Stimulated activated naive B cell treated with anti-CD40 and anti-IgM and Interleukin-4, amounts not matched to agents 10 μg/mL and 1 μg/mL and 100 μg/mL, for 72 hours (primary cell): ENCODE results near the gene DRD2.

Source experiments
- ATAC-seq, 2 donors: fragments of 150-1000 bp; cut with Tn5 transposase; replicated peaks; 2 replicates each; pipeline ENCODE4 v1.10.0; 2021; ENCODE audit warnings: moderate library complexity in 1 of 2
- DNase-seq: peaks from one replicate; pipeline ENCODE4 v3.0.0; 2021
- H3K27ac Mint-ChIP-seq: one replicate; pipeline ENCODE4 v1.8.0; 2022; ENCODE audit warnings: mild to moderate bottlenecking, mixed read lengths
- H3K27me3 Mint-ChIP-seq, 2 donors: one replicate each; pipeline ENCODE4 v1.8.0; 2022; ENCODE audit warnings: mixed read lengths in 2 of 2
- H3K36me3 Mint-ChIP-seq, 2 donors: one replicate each; pipeline ENCODE4 v1.8.0; 2022; ENCODE audit warnings: mixed read lengths in 2 of 2, mild to moderate bottlenecking in 1 of 2
- H3K4me1 Mint-ChIP-seq, 2 donors: one replicate each; pipeline ENCODE4 v1.8.0; 2022; ENCODE audit warnings: mixed read lengths in 2 of 2, mild to moderate bottlenecking in 1 of 2
- H3K4me3 Mint-ChIP-seq, 2 donors: one replicate each; pipeline ENCODE4 v1.8.0; 2022; ENCODE audit warnings: mild to moderate bottlenecking in 2 of 2, mixed read lengths in 2 of 2, moderate library complexity in 1 of 2
- H3K9me3 Mint-ChIP-seq, 2 donors: one replicate each; pipeline ENCODE4 v1.8.0; 2022; ENCODE audit warnings: mixed read lengths in 2 of 2, mild to moderate bottlenecking in 1 of 2

The DRD2 gene

DNA sequence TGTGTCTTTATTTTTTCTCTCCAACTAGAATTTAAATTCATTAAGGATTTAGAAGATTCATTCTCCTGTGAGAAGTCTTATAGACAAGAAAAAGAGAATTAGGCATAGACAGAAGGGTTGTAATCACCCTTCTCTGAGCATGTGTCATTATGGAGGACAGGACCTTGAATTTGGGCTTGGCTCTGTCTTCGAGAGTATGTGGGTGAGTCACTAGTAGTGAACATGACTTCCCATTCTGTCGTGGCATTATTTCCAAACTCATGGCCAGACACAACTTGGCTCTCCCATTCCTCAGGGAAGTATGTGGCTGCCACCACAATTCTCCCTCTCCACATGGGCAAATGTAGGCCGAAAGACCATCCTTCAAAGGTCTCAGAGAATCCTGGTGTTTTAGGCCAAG, 101.9 kb downstream of the DRD2 start:
- Mint-ChIP-seq H3K27ac (no peak overlapping the region), H3K27me3 (no peaks in the 10 kb centered on the region), H3K4me3 (no peak overlapping the region), H3K4me1 (peaks cover 16 to 17% of the 10 kb centered on the region in 2 donors), H3K9me3 (peaks cover 2 to 3% of the 10 kb centered on the region in 2 donors), H3K36me3 (peaks cover 15 to 28% of the 10 kb centered on the region in 2 donors)
- ATAC-seq (no peak), DNase-seq (no peak)

DNA sequence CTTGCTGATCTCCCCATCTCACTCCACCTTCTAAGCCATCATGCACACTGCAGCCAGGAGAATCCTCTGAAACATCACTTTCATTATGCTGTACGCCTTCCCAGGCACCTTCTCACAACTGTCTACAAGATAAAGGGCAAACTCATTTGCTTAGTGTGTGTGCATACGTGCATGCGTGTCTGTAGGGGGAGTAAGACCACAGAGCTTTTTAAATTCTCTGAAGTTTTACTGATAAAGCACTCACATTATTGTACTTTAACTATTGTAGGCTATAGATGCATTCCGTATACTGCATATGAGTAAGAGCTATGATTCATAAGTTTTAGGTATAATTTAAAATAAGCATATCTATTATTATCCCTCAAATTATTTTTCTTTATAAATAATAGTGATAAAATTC, 102.9 kb downstream of the DRD2 start:
- Mint-ChIP-seq H3K4me3 (no peak overlapping the region), H3K4me1 (peaks cover 13 to 17% of the 10 kb centered on the region in 2 donors), H3K27ac (no peak overlapping the region), H3K27me3 (no peaks in the 10 kb centered on the region), H3K9me3 (peaks cover 2 to 3% of the 10 kb centered on the region in 2 donors), H3K36me3 (peaks cover 20 to 35% of the 10 kb centered on the region in 2 donors)
- DNase-seq (no peak), ATAC-seq (no peak)

DNA sequence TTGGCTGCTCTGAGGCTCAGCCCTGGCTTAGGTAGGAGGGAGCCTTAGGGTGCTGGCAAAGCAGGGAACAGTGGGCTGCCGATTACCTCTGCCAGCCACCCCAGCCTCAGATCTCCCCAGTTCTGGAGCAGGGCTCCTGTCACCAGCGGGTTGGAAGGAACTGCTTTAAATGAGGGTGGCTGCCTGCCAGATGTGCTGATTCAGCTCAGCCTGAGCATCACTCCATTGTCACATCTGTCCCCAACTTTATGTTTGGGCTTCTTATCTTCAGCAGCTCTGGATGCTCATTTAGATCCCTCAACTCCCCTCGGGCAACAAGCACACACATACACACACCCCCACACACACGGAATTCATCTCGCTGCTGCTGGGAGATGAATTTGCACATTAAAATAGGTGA, 104.6 kb downstream of the DRD2 start:
- ATAC-seq (no peak), DNase-seq (no peak)
- Mint-ChIP-seq H3K27ac (no peak overlapping the region), H3K27me3 (no peaks in the 10 kb centered on the region), H3K36me3 (peaks cover 29 to 43% of the 10 kb centered on the region in 2 donors), H3K4me3 (no peak overlapping the region), H3K9me3 (peaks cover 2 to 3% of the 10 kb centered on the region in 2 donors), H3K4me1 (peaks cover 0 to 5% of the 10 kb centered on the region in 2 donors)

DNA sequence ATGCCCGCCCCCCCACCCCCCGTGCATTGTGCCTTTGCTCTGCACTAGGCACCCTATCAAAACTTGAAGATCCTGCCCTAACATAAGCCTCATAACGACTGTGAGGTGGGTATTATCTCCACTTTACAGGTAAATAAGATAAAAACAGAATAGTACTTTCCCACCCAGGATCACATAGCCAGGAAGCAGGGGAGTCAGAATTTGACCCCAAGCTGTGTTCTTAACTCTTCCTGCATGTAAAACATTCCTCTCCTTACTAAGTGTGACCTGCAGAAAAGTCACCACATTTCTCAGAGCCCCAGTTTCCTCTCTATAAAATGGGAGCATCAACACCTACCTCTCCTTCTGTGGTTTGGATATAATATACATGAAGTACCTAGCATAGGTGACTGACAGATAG, 105.8 kb downstream of the DRD2 start:
- Mint-ChIP-seq H3K4me3 (no peak overlapping the region), H3K36me3 (peaks cover 33 to 48% of the 10 kb centered on the region in 2 donors), H3K9me3 (no peaks in the 10 kb centered on the region), H3K4me1 (no peaks in the 10 kb centered on the region), H3K27ac (no peak overlapping the region), H3K27me3 (no peaks in the 10 kb centered on the region)
- ATAC-seq (no peak), DNase-seq (no peak)

DNA sequence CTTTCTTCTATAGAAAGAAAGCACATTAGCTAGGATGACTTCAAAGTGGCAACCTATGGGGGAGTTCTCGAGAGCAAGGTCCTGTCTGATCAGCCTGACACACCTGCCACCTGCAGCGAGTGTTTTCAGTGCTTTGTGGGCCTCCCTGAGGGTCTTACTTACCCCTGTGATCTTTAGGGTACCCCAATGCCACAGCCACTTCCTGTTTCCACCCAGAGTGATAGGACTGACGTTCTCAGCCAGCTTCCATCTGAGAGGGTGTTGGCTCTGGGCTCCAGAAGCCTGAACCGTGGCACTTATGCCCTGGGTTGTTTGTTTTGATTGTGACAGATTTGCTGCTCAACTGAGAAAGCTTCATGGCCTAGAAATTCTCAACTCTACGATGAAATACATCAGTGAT, 109.3 kb downstream of the DRD2 start:
- H3K4me3 Mint-ChIP-seq = no peak overlapping the region
- H3K36me3 Mint-ChIP-seq = peaks cover 45 to 48% of the 10 kb centered on the region in 2 donors
- no peaks in the 10 kb centered on the region for H3K4me1 Mint-ChIP-seq
- H3K27me3 Mint-ChIP-seq = no peaks in the 10 kb centered on the region
- ATAC-seq (no peak), DNase-seq (no peak)
- no peak overlapping the region for H3K27ac Mint-ChIP-seq
- no peaks in the 10 kb centered on the region for H3K9me3 Mint-ChIP-seq

DNA sequence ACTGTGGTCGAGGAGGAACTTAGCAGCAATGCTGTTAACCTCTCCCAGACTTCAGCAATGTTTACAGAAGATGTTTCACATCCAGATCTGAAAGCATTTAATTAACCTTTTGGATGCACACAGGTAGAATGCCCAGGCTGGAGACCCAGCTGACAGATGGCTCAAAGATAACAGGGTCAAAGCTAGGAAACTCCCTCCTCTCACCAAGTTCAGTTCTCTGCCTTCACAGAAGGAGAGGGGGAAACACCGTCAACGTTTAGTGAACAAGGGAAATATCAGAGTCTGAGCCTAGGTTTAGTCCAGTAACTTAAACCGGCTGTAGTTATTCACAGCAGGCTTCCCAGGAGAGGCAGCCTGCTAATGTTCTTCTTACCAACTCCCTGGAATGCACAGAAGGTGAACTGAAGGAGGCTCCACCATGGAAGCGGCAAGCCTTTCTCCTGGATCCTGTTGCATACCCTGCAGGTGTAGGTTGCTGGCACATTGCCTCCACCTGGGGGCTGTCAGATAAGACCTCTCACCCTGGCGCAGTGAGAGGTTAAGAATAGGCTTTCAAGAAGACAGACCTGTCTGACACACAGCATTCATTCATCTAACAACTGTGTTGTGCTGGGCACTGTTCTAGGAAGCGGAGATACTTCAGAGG, 111.1 kb downstream of the DRD2 start:
- DNase-seq (no peak), ATAC-seq (no peak)
- no peaks in the 10 kb centered on the region for H3K27me3 Mint-ChIP-seq
- no peaks in the 10 kb centered on the region for H3K9me3 Mint-ChIP-seq
- peaks cover 52 to 53% of the 10 kb centered on the region in 2 donors for H3K36me3 Mint-ChIP-seq
- no peaks in the 10 kb centered on the region for H3K4me1 Mint-ChIP-seq
- no peak overlapping the region for H3K27ac Mint-ChIP-seq
- H3K4me3 Mint-ChIP-seq = no peak overlapping the region

DNA sequence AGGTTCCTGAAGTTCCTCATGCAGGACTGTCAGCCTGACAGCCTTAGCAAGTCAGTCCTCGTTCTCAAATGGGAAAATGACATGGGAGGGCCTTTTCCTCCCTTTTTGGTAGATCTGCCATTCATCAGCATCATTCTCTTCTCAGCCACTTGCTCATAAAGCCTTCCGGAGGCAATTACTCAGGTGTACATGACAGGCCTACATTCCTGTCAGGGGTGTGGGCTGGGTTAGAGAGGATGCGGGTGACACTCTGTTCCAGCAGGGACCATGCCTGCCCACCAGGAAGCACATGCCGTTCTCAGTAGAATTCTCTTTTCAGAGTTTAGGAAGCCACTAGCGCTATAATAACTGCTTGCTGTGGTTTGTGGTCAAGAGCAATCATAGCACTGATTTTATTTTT, 111.8 kb downstream of the DRD2 start:
- peak overlapping the region; percentile 6 for H3K27ac Mint-ChIP-seq
- peaks cover 56 to 57% of the 10 kb centered on the region in 2 donors for H3K36me3 Mint-ChIP-seq
- ATAC-seq (no peak), DNase-seq (no peak)
- H3K4me1 Mint-ChIP-seq = no peaks in the 10 kb centered on the region
- no peak overlapping the region for H3K4me3 Mint-ChIP-seq
- no peaks in the 10 kb centered on the region for H3K27me3 Mint-ChIP-seq
- no peaks in the 10 kb centered on the region for H3K9me3 Mint-ChIP-seq
